ENCODE results near the gene AARS1.
A peak's percentile ranks its signal among the peaks of the same experiment; 100 is the strongest.
"Not testable (repeated sequence)": the region's sequence is repeated elsewhere in the genome, so short reads cannot be mapped to it uniquely, and the experiment has no call there.

The AARS1 gene

DNA sequence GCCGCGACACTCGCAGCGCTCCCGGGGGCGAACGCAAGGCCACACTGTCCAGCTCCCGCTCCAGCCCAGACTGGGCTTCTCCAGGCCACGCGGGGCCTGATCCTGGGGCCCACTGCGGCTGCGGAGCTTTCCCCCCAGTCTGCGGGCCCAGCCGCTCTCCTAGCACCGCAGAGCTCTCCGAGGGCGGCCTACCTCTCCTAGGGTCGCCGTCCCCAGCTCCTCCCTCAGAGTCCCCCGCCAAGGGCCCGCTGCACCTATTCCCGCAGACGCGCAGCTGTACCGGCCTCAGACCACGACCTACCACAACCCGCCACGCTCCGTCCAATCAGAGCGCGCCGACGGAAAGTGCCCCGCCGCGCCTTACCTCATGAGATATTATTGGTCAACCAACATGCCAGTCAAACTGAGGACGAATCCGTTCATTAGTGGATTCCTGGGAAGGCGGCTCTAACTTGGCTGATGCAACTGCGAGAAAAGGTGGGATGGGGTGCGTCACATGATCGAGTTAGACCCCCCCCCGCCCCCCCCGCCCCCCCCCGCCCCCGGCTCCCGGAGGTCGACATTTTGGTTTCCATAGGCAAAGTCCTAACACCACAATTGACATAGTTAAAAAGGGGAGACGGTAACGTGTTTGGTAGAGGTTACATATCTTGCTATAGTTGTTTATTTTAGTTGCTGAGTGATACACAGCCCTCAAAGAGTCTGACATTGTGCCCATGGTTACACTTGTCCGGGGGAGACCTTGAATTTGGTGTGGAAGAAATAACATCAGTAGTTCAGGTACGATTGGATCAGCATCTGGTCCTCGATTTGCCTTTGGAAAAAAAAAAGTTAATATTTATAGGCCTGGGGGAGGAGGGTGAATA lies at the start of gene AARS1:
Gene AARS1, minus strand, starts transcription at position 278 of the 866 bp plus-strand sequence. CDS start 6,743 bp downstream, outside the sequence.
- peak; percentile 96 for DNase-seq

GRCh38 chr16:70337814-70338213 lies 48.5 kb upstream of the AARS1 start:
- DNase-seq, result no peak

DNA sequence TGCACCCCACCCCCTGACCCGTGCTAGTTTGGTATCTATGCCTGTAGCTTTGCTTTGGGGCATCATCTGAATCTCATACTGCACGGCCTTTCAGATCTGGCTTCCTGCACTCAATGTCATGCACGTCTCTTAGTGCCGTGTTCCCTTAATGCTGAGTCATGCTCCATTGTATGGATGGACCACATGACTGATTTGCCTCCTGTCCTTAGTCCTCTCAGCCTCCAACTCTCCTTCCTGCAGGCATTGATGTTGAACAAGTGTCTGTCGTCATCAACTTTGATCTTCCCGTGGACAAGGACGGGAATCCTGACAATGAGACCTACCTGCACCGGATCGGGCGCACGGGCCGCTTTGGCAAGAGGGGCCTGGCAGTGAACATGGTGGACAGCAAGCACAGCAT lies 43.4 kb upstream of the AARS1 start:
- DNase-seq, result not testable (repeated sequence)

- peak; percentile 16 for DNase-seq
Measured at GRCh38 chr16:70331588-70332358, 42.5 kb upstream of the AARS1 start.

DNA sequence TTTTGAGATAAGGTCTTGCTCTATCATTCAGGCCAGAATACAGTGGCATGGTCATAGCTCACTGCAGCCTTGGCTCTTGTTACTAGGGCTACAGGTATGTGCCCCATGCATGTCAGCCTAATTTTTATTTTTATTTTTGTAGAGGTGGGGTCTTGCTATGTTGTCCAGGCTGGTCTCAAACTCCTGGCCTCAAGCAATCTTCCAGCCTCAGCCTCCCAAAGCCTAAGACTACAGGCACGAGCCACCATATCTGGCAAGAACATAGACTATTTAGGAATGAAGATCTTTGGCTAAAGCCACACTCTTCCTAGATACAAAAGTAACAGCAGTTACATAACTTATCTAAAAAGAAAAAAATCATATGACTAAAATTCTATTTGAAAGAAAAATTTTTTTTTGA lies 41.8 kb upstream of the AARS1 start:
- no peak for DNase-seq

GRCh38 chr16:70324998-70325747 lies 35.9 kb upstream of the AARS1 start:
- DNase-seq, result no peak

GRCh38 chr16:70320121-70320520 lies 30.8 kb upstream of the AARS1 start:
- DNase-seq, result no peak

GRCh38 chr16:70307726-70308125 lies 18.4 kb upstream of the AARS1 start:
- not testable (repeated sequence) for DNase-seq

- DNase-seq, result no peak
Measured at GRCh38 chr16:70306880-70307279, 17.6 kb upstream of the AARS1 start.

- DNase-seq, result no peak
Measured at GRCh38 chr16:70304892-70305448, 15.7 kb upstream of the AARS1 start.

DNA sequence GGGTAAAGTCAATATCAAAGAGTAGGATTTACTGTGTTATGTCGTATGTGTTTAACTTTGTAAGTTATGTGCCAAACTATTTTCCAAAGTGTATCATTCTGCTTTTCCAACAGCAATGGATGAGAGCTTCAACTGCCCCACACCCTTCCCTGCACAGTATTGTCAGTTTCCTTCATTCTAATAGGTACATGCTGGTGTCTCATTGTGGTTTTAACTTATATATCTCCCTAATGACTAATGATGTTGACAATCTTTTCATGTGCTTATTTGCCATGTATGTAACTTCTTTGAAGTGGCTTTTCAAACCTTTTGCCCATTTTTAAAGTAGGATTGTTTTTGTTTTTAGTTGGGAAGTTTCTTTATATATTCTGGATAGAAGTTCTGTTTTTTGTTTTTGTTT lies 13.4 kb upstream of the AARS1 start:
- DNase-seq, result no peak

DNA sequence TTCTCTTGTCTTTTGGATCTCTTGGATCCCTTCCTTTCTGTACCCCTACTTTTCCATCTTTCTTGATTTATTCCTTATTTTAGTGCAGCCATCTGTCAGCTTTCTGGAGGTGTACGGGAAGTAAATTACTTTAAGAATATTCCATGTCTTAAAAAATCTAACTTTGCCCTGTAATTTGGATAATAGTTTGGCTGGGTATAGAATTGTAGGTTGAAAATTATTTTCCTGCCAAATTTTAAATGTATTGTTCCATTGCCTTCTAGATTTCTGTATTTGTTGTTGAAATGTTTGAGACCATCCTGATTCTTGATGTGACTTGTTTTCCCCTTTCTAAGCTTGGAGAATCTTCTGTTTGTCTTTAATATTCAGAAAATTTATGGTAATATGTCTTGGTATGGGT lies 11.8 kb upstream of the AARS1 start:
- no peak for DNase-seq

- peak; percentile 74 for DNase-seq
Measured at GRCh38 chr16:70298988-70299938, 10.0 kb upstream of the AARS1 start, which contains the start of gene DDX19B. Gene DDX19B (plus strand): TSS chr16:70299186. CDS start chr16:70299298, 112 bp downstream.

- DNase-seq, result no peak
Measured at GRCh38 chr16:70295634-70296033, 6.3 kb upstream of the AARS1 start.

- DNase-seq, result no peak
Measured at GRCh38 chr16:70294385-70295025, 5.2 kb upstream of the AARS1 start.

GRCh38 chr16:70292148-70292547 lies 2.8 kb upstream of the AARS1 start:
- not testable (repeated sequence) for DNase-seq

DNA sequence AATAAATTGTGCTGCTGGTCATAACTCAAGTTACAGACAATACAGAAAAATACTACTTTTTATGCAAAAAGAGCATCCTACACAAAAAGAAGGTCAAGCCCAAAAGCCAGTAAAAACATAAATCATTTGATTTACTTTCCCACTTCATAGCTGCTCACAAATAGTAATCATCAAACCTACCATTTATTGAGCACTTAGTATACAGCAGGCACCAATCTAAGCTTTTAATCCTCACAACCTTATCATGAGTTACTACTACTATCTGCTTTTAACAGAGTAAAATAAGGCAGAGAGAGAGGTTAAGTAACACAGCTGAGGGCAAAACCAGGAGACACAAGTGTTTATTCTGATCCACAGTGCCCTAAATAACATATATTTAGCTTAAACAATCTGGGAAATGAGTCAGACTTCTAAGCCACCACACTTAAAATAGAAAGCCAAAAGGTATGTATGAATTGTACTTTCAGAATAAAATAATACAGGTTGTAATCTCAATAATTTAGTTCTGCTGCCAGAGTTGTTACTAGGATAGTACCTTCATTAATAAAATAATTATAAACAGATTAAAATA lies 1.7 kb upstream of the AARS1 start:
- no peak for DNase-seq

DNA sequence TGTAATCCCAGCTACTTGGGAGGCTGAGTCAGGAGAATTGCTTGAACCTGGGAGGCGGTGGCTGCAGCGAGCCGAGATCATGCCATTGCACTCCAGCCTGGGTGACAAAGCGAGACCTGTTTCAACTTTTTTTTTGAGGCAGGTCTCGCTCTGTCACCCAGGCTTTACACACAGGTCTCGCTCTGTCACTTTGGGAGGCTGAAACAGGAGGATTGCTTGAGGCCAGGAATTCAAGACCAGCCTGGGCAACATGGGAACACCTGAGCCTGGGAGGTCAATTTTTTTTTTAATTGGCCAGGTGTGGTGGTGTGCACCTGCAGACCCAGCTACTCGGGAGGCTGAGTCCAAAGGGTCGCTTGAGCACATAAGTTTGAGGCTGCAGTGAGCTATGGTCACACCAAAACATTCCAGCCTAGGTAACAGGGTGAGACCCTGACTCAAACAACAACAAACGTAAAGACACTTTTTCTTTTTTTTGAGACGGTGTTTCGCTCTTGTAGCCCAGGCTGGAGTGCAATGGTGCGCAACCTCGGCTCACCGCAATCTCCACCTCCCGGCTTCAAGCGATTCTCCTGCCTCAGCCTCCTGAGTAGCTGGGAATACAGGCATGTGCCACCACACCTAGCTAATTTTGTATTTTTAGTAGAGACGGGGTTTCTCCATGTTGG lies 1.9 kb downstream of the AARS1 start:
- DNase-seq, result not testable (repeated sequence)

DNA sequence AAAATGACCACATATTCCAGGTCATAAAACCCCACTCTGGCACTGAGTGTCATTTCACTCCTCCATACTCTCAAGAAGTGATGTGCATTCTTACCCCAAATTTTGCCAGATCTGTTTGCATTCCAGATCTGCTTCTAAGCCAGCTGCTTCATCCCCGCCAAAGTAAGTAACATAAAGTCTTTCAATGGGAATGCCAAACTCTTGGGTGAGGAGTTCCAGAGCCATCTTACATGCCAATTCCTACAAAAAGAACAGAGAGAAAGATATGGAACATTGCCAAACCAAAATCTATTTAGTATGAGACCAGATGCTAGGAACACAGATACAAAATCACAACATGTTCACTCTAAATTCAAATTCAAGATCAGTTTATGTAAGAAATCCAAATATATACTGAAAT lies 12.9 kb downstream of the AARS1 start:
- no peak for DNase-seq

DNA sequence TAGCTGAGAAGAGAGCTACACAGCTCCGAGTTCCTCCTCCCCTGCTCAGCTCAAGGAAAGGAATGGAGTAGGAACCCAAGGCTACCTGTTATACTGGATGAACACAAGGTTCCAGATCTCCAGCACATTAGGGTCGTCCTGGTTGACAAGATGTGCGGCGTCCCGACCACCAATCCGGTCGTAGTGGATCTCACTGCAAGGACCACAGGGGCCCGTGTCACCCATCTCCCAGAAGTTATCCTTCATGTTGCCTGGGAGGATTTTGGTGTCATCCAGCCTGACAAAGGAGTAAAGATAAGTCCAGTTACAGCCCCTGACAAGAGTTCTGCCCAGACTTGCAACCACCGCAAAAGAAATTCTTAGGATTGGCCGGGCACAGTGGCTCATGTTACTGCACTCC lies 17.6 kb downstream of the AARS1 start:
- DNase-seq, result no peak

Data from activated CD4-positive, alpha-beta T cell treated with anti-CD3 and anti-CD28 coated beads for 48 hours (primary cell).